ENCODE measurements around the gene NDUFAF8.

Gene NDUFAF8, protein sequence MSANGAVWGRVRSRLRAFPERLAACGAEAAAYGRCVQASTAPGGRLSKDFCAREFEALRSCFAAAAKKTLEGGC

DNA sequence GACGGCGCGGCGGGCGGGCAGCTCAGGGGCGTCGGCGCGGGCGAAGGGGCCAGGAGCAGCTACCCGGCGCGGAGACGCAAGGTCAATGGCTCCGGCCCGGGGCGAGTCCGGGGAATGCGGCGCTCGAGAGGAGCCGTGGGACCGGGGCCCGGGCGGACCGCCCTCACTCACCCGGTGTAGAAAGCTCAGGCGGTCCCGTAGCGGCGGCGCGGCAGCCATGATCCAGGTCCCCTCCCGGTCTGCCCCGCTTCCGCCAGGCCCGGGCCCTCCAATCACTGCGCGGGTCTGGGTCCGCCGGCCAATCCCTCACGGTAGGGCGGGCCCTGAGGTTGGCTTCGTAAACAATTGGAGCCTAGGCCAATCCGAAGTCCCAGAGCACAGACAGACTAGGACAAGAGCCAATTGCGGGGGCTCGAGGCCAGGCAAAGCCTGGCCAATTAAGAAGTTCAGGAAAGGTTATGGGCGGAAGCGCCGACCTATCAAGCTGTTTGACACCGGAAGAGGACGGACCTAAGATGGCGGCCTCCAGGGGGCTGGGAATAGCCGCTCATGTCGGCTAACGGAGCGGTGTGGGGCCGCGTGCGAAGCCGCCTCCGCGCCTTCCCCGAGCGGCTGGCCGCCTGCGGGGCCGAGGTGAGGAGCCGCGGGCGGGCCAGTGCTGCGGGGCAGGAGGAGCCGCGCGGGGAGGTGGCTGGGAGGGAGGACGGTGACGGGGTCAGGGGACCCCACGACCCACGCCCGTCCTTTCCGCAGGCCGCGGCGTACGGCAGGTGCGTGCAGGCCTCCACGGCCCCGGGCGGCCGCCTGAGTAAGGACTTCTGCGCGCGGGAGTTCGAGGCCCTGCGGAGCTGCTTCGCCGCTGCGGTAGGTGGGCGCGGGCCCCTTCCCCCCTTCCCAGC lies at the start of gene NDUFAF8, which contains the start of gene TEPSIN:
TSS of gene NDUFAF8 (plus strand) at position 504 of the 899 bp plus-strand sequence. CDS start at position 550, 46 bp downstream.
TSS of gene TEPSIN (minus strand) at position 241 of the 899 bp plus-strand sequence. CDS start at position 219, 22 bp downstream.
- peak; percentile 98 for DNase-seq

DNA sequence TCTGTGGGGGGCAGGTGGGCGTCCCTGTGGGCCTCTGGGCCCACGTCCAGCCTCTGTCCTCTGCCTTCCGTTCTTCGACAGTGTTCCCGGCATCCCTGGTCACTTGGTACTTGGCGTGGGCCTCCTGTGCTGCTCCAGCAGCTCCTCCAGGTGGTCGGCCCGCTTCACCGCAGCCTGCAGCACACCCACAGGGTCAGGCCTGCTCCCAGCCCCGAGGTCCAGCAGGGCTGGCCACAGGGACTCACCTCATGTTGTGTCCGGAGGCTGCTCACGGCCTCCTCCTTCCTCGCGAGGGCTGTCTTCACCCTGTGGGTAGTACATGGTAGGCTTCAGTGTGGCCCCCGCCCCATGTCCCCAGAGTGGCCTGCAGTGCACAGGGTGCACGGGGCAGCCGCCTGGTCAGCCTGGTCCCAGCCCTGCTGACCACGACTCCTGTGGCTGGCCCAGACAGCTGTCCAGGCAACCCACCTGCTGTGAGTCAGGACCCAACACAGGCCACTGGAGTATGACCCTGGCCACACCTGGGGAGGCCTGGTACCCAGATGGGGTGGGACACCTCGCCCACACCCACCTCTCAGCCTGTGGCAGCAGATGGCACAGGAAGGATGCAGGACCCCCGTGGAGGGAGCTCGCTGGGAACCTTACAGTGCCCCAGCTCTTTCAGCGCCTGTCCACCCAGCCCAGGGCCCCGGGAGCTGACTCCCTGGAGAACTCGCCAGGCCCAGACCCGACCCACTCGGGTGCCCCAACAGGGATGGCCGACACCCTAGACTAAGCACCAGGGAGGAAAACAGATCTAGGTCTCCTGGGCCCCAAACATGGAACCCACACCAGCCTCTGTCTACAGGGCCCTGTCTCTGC lies 49.2 kb upstream of the NDUFAF8 start:
- no peak for DNase-seq

DNA sequence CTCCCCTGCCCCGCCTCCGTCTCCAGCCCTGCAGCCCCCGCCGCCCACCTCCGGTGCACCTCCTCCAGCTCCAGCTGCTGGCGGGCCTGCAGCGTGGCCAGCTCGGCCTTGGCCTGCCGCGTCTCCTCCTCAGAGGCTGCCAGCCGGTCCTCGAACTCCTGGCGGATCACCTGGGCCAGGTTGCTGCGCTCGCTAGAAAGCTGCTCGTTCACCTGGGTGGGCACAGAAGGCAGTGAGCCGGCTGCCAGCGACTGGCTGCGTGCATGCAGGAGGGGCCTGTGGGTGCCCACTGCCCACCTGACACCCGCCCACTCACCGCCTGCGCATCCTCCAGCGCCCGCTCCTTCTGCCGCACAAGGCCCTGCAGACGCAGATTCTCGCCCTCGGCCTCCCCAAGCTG lies 48.5 kb upstream of the NDUFAF8 start:
- DNase-seq = no peak

DNA sequence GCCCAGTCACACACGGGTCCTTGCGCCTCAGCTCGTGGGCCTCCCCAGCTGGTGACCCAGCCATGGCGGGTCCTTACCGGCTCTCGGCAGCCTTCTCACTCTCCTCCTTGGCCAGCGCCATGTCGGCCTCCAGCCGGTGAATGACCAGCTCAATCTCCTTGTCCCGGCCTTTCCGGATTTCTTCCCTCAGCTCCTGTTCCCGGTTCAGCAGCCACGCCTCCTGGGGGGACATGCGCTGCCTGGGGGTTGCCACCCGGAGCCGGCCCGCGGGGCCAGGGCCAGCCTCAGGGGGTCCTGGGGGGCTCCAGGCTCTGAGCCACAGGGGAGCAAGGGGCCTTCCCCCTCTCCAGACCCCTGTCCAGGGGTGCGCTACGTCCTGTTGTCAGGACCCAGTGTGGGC lies 48.0 kb upstream of the NDUFAF8 start:
- DNase-seq = no peak

DNA sequence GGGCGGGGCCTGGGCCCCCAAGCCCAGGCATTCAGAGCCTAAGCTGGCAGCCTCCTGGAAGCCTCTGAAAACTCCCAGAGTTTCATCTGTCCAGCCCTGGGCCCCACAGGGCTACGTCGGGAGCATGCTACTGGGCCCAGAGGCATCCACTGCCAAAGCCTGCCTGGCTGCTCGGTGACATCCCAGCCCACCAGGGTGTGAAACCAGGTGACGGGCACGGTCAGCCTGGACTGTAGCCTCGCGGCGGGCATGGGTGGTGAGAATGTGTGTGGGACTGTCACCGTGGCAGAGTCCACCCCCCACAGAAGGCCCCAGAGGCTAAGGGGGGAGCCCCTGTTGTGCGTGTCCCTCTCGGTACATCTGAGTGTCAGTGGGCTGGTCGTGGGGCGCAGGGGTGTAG lies 47.5 kb upstream of the NDUFAF8 start:
- DNase-seq = no peak

DNA sequence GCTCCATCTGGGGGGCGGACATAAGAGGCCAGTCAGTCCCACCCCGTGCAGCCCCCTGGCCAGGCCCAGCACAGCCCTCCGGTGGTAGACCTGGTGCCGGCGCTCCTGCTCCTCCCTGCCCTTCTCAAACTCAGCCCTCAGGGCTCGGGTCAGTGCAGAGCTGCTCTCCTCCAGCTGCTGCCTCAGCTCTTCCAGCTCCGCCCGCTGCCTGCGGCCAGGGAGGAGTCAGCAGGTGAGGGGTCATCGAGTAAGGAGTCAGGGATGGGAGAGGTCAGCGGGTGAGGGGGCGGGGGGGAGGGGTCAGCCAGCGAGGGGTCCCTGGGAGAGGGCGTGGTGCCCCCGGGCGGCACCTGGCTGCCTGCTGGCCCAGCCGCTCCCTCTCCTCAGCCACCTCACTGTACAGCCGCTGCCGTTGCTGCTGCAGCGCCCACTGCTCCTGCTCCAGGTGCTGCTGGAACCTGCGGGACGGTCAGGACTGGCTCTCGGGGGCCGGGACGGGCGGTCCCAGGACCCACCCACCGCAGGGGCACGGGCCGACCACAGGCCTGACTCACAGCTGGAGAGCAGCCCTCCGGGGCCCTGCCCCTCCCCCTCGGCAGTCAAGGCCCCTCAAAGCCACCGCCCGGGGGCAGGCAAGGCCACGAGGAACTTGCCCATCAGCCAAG lies 46.6 kb upstream of the NDUFAF8 start:
- DNase-seq = no peak

DNA sequence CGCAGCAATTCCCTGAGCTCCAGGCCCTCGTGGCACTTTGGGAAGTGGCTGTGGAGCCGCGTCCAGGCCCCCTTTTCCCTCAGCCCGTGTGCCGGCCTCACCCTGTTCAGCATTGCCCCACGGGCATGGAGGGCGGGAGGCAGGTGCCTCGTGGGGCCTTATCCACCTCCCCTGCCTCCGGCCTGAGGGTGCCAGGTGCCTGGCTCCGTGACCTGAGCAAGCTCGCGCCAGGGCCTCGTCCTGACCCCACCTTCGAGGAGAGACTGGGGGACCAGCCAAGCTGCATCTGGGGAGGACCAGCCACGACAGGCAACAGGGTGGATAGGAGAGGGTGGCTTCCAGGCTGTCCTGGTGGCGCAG lies 46.1 kb upstream of the NDUFAF8 start:
- DNase-seq = no peak

DNA sequence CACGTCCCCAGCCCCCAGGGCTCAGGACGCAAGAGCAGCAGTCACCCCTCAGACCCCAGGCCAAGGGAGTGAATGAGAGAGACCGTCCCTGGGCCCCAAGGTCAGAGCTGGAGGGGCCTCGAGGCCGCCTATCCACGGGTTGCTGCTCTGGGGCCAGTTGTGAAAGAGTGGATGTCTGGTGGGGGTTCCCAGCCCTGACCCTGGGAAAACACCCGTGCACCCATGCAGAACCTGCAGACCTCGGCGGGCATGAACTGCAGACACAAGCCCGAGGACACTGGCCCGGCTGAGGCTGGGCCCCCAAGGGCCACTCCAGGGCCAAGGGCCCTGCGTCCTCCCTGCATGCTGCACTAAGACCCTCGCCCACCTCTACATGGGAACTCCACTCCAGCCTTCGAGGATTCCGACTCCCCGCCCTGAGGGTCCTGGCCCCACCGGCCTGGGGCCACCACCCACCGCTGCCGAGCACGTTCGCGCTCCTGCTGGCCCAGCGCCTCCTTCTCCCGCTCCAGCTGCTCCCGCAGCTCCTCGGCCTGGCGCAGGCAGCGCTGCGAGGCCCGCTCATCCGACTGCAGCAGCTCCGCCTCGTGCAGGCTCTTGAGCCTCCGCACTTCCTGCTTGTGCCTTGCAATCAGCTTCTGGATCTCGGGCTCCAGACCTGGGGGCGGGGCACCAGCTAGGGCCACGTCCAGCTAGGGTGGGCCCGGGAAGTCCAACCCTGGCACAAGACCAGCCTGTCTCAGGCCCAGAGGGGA lies 45.5 kb upstream of the NDUFAF8 start:
- DNase-seq = no peak

DNA sequence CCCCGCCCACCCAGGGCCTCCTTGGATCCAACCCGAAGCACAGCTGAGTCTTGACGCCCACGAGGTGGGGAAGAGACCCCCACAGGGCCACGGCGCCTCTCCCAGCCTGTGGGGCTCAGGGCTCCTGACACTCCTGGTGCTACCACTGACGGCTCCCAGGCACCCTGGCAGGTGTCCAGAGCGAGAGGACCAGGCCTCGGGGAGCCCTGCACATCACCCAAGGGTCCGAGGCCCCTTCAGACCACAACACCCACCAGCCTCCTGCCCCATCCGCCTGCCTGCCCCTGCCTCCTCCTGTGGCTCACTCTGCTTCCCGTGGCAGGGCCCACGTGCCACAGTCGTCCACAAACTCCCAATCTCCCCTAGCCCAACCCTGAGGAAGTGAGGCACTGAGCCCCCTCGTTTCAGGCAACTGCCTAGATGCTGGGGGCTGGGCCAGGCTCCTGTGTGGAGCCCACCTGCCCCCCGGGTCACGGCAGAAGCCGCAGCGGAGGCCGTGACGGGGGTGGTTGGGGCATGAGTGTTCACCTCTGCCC lies 44.8 kb upstream of the NDUFAF8 start:
- no peak for DNase-seq

DNA sequence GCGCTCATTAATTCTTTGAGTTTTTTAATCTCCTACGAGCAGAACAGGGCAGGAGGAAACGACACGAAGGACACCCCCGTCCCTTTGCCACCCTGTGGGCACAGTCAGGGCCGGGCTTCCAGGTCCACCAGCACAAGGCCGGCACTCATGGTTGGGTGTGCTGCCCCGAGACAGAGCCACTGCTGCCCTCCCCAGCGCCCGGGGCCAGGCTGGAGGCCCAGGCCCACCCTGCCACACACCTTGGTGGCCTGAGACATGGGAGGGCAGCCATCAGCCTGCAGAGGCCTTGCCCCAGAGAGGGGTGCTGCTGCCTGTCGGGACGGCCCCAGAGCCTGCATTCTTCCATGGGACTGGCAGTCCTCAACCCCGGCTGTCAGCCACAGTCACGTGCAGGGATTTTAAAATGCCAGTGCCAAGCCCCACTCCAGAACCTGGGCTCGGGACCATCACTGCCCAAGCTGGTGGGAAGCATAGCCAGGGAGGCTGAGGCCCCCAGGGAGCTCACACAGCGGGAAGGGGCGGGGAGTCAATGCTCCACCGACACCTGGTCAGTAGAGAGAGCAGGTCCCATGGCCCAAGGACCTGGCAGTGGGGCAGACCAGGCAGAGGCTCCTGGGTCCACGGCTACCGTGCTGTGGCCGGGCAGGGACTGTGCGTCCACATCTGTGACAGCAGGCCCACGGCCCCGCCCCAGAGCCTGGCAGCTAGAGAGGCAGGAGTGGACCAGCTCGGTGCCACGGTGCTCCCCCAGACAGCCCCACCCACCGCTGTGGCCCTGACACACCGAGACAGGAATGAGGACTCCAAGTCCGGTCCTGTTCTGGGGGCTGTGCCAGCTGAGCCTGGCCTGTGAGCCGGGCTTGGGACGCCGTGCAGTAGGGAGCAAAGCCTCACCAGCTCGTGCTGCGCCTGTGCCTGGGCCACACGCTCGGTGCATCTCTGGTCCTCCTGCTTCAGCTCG lies 43.9 kb upstream of the NDUFAF8 start:
- DNase-seq = no peak

DNA sequence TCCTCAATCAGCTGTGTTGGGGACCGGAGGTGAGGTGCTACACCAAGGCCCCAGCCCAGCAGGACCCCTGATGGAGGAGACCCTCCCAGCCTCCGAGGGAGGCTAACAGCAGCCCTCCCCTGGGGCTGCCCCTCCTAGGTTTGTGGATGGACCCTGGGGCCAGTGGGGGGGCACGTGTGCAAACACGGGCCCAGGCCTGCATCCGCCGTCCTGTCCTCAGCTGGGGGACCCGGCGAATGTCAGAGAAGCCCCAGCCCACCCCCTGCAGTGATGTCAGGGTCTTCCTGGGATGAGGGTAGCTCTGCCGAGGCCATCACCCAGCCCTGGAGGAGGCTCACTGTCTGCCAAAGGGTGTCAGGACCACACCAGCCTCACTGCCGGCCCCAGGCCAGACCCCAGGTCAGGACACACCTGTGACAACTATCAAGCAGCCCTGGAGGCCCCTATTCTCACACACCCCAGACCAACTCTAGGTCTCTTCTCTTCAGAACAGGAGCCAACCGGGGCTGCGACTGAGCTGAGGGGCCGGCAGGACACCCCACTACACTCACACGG lies 43.1 kb upstream of the NDUFAF8 start:
- no peak for DNase-seq

DNA sequence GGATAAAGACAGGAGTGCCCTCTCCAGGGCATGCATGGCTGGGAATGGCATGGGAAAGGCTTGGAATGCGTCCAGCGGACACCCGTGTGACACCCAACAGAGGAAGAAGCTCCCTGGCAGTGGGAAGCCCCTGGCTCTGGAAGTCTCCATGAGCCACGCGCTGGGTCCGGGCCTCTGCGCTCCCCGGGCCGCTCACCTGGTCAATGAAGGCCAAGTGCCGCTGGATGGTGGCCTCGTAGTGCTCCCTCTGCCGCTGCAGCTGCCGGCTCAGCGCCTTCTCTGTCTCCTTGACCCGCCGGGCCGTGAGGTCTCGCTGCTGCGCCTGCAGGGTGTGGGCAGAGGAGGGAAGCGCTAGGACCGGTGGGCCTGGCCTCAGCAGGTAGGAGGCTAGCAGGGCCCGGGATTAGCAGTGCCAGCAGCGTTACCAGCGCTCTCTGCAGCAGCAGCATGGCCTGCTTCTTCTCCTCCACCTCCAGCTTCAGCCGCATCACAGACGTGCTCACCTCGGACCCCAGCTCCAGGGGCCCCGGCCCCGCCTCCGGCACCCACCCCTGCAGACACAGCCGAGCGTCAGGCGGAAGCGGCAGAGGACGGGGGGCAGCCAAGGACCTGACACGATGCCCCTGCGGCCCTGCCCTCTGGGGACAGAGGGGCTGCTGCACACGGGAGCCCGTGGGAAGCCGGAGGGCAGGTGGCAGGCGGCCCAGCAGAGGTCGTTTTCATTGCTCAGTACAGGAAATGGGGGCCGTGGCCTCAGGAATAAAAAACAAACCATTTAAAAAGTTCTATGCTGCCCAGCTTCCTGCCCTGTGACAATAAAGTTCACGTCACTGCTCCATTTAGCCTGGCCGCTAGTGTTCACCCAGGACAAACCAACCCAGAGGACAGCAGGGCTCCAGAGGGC lies 42.4 kb upstream of the NDUFAF8 start:
- no peak for DNase-seq

DNA sequence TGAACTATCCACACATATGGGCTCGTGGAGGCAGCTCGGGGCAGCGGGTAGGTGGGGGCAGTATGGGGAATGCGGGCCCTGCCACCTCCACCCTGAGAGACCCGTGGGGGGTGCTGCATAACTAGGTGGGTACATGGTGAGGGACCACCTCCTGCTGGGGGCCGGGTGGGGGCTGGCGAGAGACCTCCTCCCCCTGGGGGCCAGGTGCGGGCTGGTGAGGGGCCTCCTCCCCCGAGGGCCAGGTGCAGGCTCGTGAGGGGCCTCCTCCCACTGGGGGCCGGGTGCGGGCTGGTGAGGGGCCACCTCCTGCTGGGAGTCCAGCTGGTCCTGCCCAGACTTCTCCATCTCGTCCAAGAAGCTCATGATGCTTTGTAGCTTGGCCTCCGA lies 41.7 kb upstream of the NDUFAF8 start:
- no peak for DNase-seq

DNA sequence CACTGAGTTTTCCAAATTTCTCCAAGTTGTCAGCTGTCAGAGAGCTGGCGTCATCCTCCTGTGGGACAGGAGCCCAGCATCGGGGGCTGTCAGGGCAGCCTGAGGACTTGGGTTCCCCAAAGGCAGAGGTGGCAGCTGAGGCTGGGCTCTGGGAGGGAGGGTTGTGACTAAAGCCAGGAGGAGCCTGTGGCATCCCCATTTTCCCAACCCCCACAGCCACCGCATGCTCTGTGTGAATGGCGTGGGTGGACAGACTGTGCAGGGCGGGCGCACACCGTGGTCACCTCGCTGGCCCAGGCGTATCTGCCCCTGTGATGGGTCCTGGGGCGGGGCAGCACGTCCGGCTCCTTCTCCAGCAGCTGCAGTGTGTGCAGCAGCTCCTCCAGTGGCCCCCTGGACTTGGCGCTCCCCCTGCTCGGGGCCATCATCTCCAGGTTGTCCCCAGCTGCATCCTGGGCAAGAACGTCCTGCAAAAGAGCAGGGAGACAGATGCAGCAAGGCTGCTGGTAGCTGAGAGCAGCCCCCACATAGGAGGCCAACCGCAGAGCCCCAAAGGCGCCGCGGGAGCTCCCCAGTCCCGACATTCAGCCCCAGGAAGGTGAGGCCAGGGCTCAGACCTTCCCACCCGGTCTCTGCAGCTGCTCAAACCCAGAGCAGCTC lies 41.2 kb upstream of the NDUFAF8 start:
- DNase-seq = no peak

DNA sequence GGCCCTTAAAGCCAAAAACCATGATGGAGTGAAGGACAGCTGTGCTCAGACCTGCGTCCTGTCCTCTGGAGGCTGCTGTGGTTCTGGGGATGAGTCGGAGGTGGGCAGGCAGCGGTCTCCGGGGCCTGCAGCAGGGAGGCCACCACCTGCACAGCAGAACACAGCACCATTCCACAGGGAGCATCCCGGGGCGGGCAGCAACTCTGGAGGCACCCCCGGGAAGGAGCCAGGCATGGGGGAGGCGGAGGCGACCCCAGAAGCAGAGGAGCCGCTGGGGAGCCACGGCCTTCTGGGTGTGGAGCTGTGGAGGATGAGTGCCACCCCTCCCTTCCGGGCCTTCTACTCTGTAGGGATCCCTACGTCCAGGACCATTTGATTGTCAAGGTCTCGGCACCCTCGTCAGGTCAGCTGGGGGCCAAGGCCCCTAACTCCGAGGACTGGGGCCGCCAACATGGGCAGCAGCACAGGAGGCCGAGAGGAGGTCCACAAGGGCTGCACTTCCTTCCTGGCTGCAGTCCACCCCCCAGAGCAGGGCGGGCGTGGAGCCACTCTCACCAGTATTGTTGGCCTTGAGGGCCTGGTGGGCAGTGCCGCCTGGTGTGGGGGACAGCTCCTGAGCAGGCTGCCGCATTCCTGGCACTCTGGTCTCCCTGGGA lies 40.2 kb upstream of the NDUFAF8 start:
- DNase-seq = no peak

DNA sequence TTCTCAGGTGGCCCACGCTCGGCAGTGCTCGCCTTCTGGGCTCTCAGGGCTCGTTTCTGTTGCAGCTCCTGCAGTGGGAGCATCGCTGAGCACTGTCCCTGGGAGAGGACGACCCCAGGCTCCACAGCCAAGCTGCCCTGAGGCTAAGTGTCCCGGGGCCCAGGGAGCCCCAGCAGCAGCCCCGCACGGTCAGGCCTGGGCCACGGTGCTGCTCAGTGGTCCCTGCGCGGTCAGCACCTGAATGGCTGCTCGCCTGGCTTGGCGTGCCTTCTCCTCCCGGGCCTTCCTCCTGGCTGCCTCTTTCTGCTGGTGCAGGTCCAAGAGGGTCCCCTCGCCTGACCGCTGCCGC lies 39.7 kb upstream of the NDUFAF8 start:
- DNase-seq = no peak

DNA sequence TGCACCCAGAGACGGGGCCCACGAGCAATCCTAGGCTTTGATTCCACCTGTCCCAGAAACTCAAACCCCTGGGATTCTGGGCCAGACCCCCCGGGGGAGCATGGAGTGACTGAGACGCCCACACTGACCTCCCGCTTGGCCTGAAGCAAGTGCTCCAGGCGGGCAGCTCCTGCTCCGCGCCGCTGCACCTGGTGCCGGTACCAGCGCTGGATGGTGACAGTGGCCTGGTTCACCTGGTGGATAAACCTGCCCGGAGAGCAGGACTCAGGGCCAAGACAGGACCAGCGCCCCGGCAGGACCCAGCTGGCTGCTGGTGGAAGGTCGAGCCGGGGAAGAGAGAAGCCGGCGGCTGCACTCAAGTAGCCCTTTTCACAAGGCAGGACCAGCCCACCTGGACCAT lies 38.9 kb upstream of the NDUFAF8 start:
- DNase-seq = no peak

Data from NCI-H2107 (cell line).